PC-9 (cell line): ENCODE measurements around the gene PRSS3.

Experiments
- CTCF ChIP-seq: fragments of 200-600 bp; sonication (generic); conservative IDR thresholded peaks from 2 replicates; pipeline ENCODE4 v1.6.1; 2017; ENCODE audit warnings: mixed run types, antibody characterized with exemption, mild to moderate bottlenecking, moderate library complexity
- EZH2 ChIP-seq: fragments of 200-600 bp; sonication (generic); IDR thresholded peaks from 2 replicates; pipeline ENCODE4 v1.8.0; 2017; ENCODE audit warnings: antibody characterized with exemption, low read depth

- TF ChIP-seq CTCF (no peak), EZH2 (no peak)
These were observed 4.8 kb downstream of the PRSS3 start for GRCh38 chr9:33799928-33800704.
